HL-60 (cell line): ENCODE data around the gene C4orf54.

Experiments
- DNase-seq, 2 experiments: peaks; one replicate each; pipeline ENCODE4 v3.0.0-alpha.2; 2010 to 2020; ENCODE audit warnings: low read depth in 1 of 2, low spot score in 1 of 2
- H3K27ac ChIP-seq: fragments of 250-450 bp; sonication (Bioruptor Pico); replicated peaks from 2 replicates; pipeline ENCODE4 v1.5.1; 2020; ENCODE audit warnings: mild to moderate bottlenecking, moderate library complexity
- H3K27me3 ChIP-seq: fragments of 250-450 bp; sonication (Bioruptor Pico); 2 replicates; pipeline ENCODE4 v1.5.1; 2021; ENCODE audit warnings: mild to moderate bottlenecking, moderate library complexity; ENCODE audit not compliant: insufficient read depth, poor library complexity, severe bottlenecking
- H3K4me3 ChIP-seq: replicated peaks from 2 replicates; pipeline ENCODE4 v1.5.1; 2011; ENCODE audit warnings: mild to moderate bottlenecking, control low read depth, low read length; ENCODE audit not compliant: insufficient read depth
- CTCF ChIP-seq: IDR thresholded peaks from one replicate; pipeline ENCODE4 v1.5.1; 2011; ENCODE audit warnings: low read length, control low read depth, inconsistent platforms; ENCODE audit not compliant: insufficient read depth
- GABPA ChIP-seq: IDR thresholded peaks from 2 replicates; pipeline ENCODE4 v1.6.1; 2012; ENCODE audit warnings: low read depth
- POLR2AphosphoS5 ChIP-seq: IDR thresholded peaks from 2 replicates; pipeline ENCODE4 v1.6.1; 2012; ENCODE audit warnings: low read depth
- REST ChIP-seq: IDR thresholded peaks from 2 replicates; pipeline ENCODE4 v1.6.1; 2012; ENCODE audit warnings: low read depth; ENCODE audit not compliant: insufficient replicate concordance
- SPI1 ChIP-seq: IDR thresholded peaks from 2 replicates; pipeline ENCODE4 v1.6.1; 2012; ENCODE audit warnings: low read depth, mild to moderate bottlenecking, borderline replicate concordance

The C4orf54 gene

DNA sequence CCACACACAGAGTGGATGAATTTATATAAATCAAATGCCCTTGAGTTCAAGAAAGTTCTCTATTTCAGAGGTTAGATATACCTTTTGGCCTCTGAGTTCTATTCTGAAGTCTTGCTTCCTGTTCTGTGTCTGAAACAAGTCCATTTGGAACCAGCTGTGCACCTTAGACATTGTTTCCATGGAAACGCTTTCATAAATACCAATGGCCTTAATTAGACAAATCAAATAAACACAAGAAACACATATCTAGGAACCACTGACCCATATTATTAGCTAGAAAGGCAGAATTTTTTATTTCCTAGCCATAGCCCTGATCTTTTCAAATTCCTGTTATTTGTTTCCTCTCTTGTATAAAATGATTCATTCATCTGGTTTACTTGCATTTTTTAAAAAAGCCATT, 8.4 kb upstream of the C4orf54 start:
- Histone ChIP-seq H3K27me3 (peaks cover 2% of the 10 kb centered on the region), H3K4me3 (no peak overlapping the region), H3K27ac (no peak overlapping the region)
- DNase-seq, result no peak
- TF ChIP-seq SPI1 (no peak), REST (no peak), GABPA (no peak), CTCF (no peak), POLR2AphosphoS5 (no peak)

GRCh38 chr4:99664716-99665115, 7.1 kb upstream of the C4orf54 start:
- TF ChIP-seq SPI1, result no peak
- no peak for TF ChIP-seq POLR2AphosphoS5
- TF ChIP-seq GABPA, result no peak
- TF ChIP-seq CTCF, result no peak
- no peak for DNase-seq
- Histone ChIP-seq H3K27me3 (peaks cover 2% of the 10 kb centered on the region), H3K4me3 (no peak overlapping the region), H3K27ac (no peak overlapping the region)

DNA sequence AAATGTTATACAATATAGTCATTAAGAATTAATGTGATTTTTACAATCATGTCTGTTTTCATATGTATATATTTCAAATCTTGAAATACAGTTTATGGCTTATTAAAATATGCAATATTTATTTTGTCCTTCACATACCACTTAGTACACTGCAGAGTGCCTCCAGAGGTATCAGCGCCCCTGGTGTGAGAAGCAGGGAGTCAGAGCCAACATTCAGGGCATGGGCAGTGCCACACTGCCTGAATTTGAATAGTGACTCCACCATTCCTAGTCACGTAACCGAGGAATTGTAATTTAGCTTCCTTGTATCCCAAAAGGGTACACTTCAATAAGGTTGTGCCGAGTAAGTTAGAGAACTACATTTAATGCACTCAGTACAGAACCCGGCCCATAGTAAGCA, 4.3 kb upstream of the C4orf54 start:
- peaks cover 2% of the 10 kb centered on the region for H3K27me3 ChIP-seq
- TF ChIP-seq SPI1 (no peak), REST (no peak), GABPA (no peak), CTCF (no peak), POLR2AphosphoS5 (no peak)
- H3K4me3 ChIP-seq, result no peak overlapping the region
- H3K27ac ChIP-seq, result no peak overlapping the region
- DNase-seq, result no peak

GRCh38 chr4:99658666-99659065, 1.0 kb upstream of the C4orf54 start:
- no peak for TF ChIP-seq REST
- TF ChIP-seq GABPA, result no peak
- no peak for TF ChIP-seq POLR2AphosphoS5
- no peak for TF ChIP-seq CTCF
- TF ChIP-seq SPI1, result no peak
- H3K27me3 ChIP-seq, result no peaks in the 10 kb centered on the region
- H3K4me3 ChIP-seq, result no peak overlapping the region
- DNase-seq, result no peak
- H3K27ac ChIP-seq, result no peak overlapping the region
